GM23338 (cell line): Measurements from ENCODE around the gene RUNX1. TPM values are rescaled to one million over a fixed set of nuclear protein-coding genes. Genes with fewer than 3 reads are reported as not detected.

ENCODE experiments used
- ATAC-seq: fragments of 200-7000 bp; cut with Tn5 transposase; 3 replicates; pipeline ENCODE4 v1.9.1; 2020
- DNase-seq: peaks from one replicate; pipeline ENCODE4 v3.0.0-alpha.2; 2015; ENCODE audit warnings: low spot score
- H2AFZ ChIP-seq: fragments of 200-600 bp; sonication (generic); 2 replicates; pipeline ENCODE4 v1.8.0; 2016; ENCODE audit warnings: antibody characterized with exemption, mild to moderate bottlenecking, moderate library complexity
- H3F3A ChIP-seq: fragments of 200-600 bp; sonication (generic); replicated peaks from 2 replicates; pipeline ENCODE4 v1.8.0; 2017; ENCODE audit warnings: antibody characterized with exemption, mixed run types, low read depth
- H3K27ac ChIP-seq: fragments of 200-600 bp; sonication (generic); 2 replicates; pipeline ENCODE4 v1.6.1; 2016; ENCODE audit warnings: low read depth
- H3K27me3 ChIP-seq: fragments of 200-600 bp; sonication (generic); 2 replicates; pipeline ENCODE4 v1.8.0; 2016; ENCODE audit warnings: mild to moderate bottlenecking, mixed run types, moderate library complexity; ENCODE audit not compliant: insufficient read depth
- H3K36me3 ChIP-seq: fragments of 200-600 bp; sonication (generic); 2 replicates; pipeline ENCODE4 v1.8.0; 2016; ENCODE audit warnings: mild to moderate bottlenecking; ENCODE audit not compliant: insufficient read depth
- H3K4me1 ChIP-seq: fragments of 200-600 bp; sonication (generic); 2 replicates; pipeline ENCODE4 v1.8.0; 2016; ENCODE audit warnings: mild to moderate bottlenecking, moderate library complexity; ENCODE audit not compliant: insufficient read depth
- H3K4me2 ChIP-seq: fragments of 200-600 bp; sonication (generic); 2 replicates; pipeline ENCODE4 v1.7.1; 2017; ENCODE audit warnings: mixed run types
- H3K4me3 ChIP-seq: fragments of 200-600 bp; sonication (generic); 2 replicates; pipeline ENCODE4 v1.6.1; 2016; ENCODE audit warnings: mixed run types
- H3K79me2 ChIP-seq: fragments of 200-600 bp; sonication (generic); replicated peaks from 2 replicates; pipeline ENCODE4 v1.8.0; 2017; ENCODE audit warnings: mild to moderate bottlenecking; ENCODE audit not compliant: insufficient read depth
- H3K9me2 ChIP-seq: fragments of 200-600 bp; sonication (generic); 2 replicates; pipeline ENCODE4 v1.8.0; 2017; ENCODE audit not compliant: insufficient read depth
- H4K20me1 ChIP-seq: fragments of 200-600 bp; sonication (generic); replicated peaks from 2 replicates; pipeline ENCODE4 v1.8.0; 2017; ENCODE audit warnings: mild to moderate bottlenecking; ENCODE audit not compliant: insufficient read depth
- H3K27ac Mint-ChIP-seq: 2 replicates; pipeline ENCODE4 v1.8.0; 2020; ENCODE audit warnings: inconsistent platforms, mild to moderate bottlenecking, moderate library complexity, mixed read lengths
- H3K27me3 Mint-ChIP-seq: 3 replicates; pipeline ENCODE4 v1.8.0; 2022; ENCODE audit warnings: low read depth, mild to moderate bottlenecking, moderate library complexity, mixed read lengths, inconsistent platforms; ENCODE audit not compliant: insufficient read depth, poor library complexity
- H3K36me3 Mint-ChIP-seq: 3 replicates; pipeline ENCODE4 v1.8.0; 2021; ENCODE audit warnings: low read depth, mild to moderate bottlenecking, inconsistent platforms, moderate library complexity, mixed read lengths
- H3K4me1 Mint-ChIP-seq: 3 replicates; pipeline ENCODE4 v1.8.0; 2020; ENCODE audit warnings: mild to moderate bottlenecking, inconsistent platforms, mixed read lengths
- H3K4me3 Mint-ChIP-seq: 3 replicates; pipeline ENCODE4 v1.8.0; 2021; ENCODE audit warnings: moderate library complexity, mild to moderate bottlenecking, inconsistent platforms, mixed read lengths
- H3K9me3 Mint-ChIP-seq: 3 replicates; pipeline ENCODE4 v1.8.0; 2020; ENCODE audit warnings: moderate library complexity, mild to moderate bottlenecking, inconsistent platforms, mixed read lengths
- EZH2 ChIP-seq: fragments of 200-600 bp; sonication (generic); IDR thresholded peaks from one replicate; pipeline ENCODE4 v1.8.0; 2017; ENCODE audit warnings: antibody characterized with exemption, mild to moderate bottlenecking, low read depth; ENCODE audit not compliant: unreplicated experiment
- EZH2phosphoT487 ChIP-seq: fragments of 200-600 bp; sonication (generic); IDR thresholded peaks from one replicate; pipeline ENCODE4 v1.8.1; 2018; ENCODE audit warnings: antibody characterized with exemption; ENCODE audit not compliant: unreplicated experiment
- JUNB ChIP-seq: IDR thresholded peaks from one replicate; pipeline ENCODE4 v1.6.1; 2016; ENCODE audit warnings: antibody characterized with exemption; ENCODE audit not compliant: unreplicated experiment
- NANOG ChIP-seq: IDR thresholded peaks from 2 replicates; pipeline ENCODE4 v1.6.1; 2016; ENCODE audit warnings: antibody characterized with exemption, borderline replicate concordance
- STAT1 ChIP-seq: IDR thresholded peaks from one replicate; pipeline ENCODE4 v1.6.1; 2016; ENCODE audit warnings: antibody characterized with exemption; ENCODE audit not compliant: unreplicated experiment
- ZNF114 ChIP-seq: fragments of 250-450 bp; sonication (Bioruptor Pico); IDR thresholded peaks from 2 replicates; pipeline ENCODE4 v1.5.0; 2020; ENCODE audit warnings: mild to moderate bottlenecking, moderate library complexity
- ZNF331 ChIP-seq: fragments of 250-450 bp; sonication (Bioruptor Pico); IDR thresholded peaks from 2 replicates; pipeline ENCODE4 v1.5.0; 2020; ENCODE audit warnings: low read depth, mild to moderate bottlenecking, moderate library complexity
- polyA plus RNA-seq: library from polyadenylated mRNA; unstranded; fragments of >200 nt; fragmentation: Nextera tagmentation; extraction: Ambion mirVana; gene quantifications from 2 replicates; pipeline ENCODE4 v1.2.1, GENCODE V29; 2016
- total RNA-seq: library from RNA; depleted of rRNA; stranded (reverse); fragments of >200 nt; shearing (Covaris generic); gene quantifications from 2 replicates; pipeline ENCODE4 v1.2.3, GENCODE V29; 2014
- TF ChIP-seq, protein P1 (sequence below): fragments of 250-450 bp; sonication (Bioruptor Pico); IDR thresholded peaks from 2 replicates; pipeline ENCODE4 v1.5.0; 2020; ENCODE audit warnings: mild to moderate bottlenecking, moderate library complexity
- TF ChIP-seq, protein P2 (sequence below): IDR thresholded peaks from one replicate; pipeline ENCODE4 v1.6.1; 2018; ENCODE audit warnings: antibody characterized with exemption; ENCODE audit not compliant: unreplicated experiment
- TF ChIP-seq, protein P3 (sequence below): IDR thresholded peaks from 2 replicates; pipeline ENCODE4 v1.6.1; 2016; ENCODE audit warnings: antibody characterized with exemption

Gene RUNX1
- total and polyA plus RNA-seq, 2 experiments from 2014 or later, result 0.29 to 1.1 TPM

DNA sequence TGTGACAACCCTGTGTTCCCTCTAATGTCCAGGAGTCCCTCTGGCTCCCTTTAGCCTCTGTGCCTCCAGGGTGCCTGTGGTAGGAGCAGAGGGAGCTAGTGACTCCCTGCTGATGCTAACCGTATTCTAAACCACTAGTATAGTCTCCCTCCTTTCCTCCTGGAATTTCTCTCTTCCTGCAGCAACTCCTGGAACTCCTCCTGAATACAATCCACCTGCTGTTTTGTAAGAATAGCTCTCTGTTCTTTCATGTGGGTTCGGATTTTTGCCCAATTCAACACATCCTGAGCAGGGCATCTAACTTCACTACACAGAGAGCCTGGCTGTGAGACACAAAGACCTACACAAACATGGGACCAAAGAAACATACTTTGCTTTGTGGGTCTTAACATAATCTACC is 107.9 kb downstream of the RUNX1 start (continued):
- TF ChIP-seq, protein P1, sequence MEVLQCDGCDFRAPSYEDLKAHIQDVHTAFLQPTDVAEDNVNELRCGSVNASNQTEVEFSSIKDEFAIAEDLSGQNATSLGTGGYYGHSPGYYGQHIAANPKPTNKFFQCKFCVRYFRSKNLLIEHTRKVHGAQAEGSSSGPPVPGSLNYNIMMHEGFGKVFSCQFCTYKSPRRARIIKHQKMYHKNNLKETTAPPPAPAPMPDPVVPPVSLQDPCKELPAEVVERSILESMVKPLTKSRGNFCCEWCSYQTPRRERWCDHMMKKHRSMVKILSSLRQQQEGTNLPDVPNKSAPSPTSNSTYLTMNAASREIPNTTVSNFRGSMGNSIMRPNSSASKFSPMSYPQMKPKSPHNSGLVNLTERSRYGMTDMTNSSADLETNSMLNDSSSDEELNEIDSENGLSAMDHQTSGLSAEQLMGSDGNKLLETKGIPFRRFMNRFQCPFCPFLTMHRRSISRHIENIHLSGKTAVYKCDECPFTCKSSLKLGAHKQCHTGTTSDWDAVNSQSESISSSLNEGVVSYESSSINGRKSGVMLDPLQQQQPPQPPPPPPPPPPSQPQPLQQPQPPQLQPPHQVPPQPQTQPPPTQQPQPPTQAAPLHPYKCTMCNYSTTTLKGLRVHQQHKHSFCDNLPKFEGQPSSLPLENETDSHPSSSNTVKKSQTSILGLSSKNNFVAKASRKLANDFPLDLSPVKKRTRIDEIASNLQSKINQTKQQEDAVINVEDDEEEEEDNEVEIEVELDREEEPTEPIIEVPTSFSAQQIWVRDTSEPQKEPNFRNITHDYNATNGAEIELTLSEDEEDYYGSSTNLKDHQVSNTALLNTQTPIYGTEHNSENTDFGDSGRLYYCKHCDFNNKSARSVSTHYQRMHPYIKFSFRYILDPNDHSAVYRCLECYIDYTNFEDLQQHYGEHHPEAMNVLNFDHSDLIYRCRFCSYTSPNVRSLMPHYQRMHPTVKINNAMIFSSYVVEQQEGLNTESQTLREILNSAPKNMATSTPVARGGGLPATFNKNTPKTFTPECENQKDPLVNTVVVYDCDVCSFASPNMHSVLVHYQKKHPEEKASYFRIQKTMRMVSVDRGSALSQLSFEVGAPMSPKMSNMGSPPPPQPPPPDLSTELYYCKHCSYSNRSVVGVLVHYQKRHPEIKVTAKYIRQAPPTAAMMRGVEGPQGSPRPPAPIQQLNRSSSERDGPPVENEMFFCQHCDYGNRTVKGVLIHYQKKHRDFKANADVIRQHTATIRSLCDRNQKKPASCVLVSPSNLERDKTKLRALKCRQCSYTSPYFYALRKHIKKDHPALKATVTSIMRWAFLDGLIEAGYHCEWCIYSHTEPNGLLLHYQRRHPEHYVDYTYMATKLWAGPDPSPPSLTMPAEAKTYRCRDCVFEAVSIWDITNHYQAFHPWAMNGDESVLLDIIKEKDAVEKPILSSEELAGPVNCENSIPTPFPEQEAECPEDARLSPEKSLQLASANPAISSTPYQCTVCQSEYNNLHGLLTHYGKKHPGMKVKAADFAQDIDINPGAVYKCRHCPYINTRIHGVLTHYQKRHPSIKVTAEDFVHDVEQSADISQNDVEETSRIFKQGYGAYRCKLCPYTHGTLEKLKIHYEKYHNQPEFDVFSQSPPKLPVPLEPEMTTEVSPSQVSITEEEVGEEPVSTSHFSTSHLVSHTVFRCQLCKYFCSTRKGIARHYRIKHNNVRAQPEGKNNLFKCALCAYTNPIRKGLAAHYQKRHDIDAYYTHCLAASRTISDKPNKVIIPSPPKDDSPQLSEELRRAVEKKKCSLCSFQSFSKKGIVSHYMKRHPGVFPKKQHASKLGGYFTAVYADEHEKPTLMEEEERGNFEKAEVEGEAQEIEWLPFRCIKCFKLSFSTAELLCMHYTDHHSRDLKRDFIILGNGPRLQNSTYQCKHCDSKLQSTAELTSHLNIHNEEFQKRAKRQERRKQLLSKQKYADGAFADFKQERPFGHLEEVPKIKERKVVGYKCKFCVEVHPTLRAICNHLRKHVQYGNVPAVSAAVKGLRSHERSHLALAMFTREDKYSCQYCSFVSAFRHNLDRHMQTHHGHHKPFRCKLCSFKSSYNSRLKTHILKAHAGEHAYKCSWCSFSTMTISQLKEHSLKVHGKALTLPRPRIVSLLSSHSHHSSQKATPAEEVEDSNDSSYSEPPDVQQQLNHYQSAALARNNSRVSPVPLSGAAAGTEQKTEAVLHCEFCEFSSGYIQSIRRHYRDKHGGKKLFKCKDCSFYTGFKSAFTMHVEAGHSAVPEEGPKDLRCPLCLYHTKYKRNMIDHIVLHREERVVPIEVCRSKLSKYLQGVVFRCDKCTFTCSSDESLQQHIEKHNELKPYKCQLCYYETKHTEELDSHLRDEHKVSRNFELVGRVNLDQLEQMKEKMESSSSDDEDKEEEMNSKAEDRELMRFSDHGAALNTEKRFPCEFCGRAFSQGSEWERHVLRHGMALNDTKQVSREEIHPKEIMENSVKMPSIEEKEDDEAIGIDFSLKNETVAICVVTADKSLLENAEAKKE (CRISPR knock-in tag), result no peak

DNA sequence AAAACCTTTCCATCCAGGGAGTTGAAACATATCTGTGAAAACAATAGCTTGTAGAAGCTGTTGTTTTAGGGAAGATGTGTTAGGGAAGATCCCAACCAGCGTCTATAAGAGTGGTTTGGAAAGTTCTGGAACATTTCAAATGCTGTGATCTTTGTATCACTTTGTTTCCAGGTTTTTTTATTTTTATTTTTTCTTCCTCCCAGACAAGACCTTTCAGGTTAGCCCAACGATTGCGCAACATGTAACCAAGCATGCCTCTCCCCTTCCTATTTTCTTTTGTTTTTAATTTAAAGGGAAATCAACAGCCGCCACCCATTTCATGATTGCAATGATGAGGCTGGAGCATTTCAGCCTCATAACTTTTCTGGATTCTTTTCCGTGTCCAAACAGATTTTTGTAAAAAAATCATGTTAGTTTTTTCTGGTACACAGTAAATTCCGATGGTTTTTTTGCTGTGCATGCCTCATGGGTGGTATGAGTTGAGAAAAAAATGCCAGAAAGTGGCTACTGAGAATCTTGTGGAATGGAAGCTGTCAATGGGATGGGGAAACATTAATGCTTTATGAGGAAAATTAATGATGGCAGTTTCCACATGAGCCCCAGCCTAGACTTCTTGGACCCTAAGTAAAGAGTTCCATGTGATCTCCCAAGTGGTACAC is 109.3 kb downstream of the RUNX1 start:
- H3K36me3 ChIP-seq, result no peaks in the 10 kb centered on the region
- no peaks in the 10 kb centered on the region for H3K27me3 ChIP-seq
- H3F3A ChIP-seq, result no peaks in the 10 kb centered on the region
- TF ChIP-seq, protein P2, sequence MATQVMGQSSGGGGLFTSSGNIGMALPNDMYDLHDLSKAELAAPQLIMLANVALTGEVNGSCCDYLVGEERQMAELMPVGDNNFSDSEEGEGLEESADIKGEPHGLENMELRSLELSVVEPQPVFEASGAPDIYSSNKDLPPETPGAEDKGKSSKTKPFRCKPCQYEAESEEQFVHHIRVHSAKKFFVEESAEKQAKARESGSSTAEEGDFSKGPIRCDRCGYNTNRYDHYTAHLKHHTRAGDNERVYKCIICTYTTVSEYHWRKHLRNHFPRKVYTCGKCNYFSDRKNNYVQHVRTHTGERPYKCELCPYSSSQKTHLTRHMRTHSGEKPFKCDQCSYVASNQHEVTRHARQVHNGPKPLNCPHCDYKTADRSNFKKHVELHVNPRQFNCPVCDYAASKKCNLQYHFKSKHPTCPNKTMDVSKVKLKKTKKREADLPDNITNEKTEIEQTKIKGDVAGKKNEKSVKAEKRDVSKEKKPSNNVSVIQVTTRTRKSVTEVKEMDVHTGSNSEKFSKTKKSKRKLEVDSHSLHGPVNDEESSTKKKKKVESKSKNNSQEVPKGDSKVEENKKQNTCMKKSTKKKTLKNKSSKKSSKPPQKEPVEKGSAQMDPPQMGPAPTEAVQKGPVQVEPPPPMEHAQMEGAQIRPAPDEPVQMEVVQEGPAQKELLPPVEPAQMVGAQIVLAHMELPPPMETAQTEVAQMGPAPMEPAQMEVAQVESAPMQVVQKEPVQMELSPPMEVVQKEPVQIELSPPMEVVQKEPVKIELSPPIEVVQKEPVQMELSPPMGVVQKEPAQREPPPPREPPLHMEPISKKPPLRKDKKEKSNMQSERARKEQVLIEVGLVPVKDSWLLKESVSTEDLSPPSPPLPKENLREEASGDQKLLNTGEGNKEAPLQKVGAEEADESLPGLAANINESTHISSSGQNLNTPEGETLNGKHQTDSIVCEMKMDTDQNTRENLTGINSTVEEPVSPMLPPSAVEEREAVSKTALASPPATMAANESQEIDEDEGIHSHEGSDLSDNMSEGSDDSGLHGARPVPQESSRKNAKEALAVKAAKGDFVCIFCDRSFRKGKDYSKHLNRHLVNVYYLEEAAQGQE, result no peak
- TF ChIP-seq ZNF331 (CRISPR knock-in tag) (no peak), EZH2phosphoT487 (no peak), JUNB (no peak), STAT1 (no peak), ZNF114 (CRISPR knock-in tag) (no peak), EZH2 (no peak), NANOG (no peak)
- TF ChIP-seq, protein P3, sequence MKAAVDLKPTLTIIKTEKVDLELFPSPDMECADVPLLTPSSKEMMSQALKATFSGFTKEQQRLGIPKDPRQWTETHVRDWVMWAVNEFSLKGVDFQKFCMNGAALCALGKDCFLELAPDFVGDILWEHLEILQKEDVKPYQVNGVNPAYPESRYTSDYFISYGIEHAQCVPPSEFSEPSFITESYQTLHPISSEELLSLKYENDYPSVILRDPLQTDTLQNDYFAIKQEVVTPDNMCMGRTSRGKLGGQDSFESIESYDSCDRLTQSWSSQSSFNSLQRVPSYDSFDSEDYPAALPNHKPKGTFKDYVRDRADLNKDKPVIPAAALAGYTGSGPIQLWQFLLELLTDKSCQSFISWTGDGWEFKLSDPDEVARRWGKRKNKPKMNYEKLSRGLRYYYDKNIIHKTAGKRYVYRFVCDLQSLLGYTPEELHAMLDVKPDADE, result no peak
- no peak overlapping the region for H2AFZ ChIP-seq
- H3K27ac ChIP-seq, result no peak overlapping the region
- H3K79me2 ChIP-seq, result no peaks in the 10 kb centered on the region
- no peak overlapping the region for H3K4me2 ChIP-seq
- ATAC-seq, result no peak
- no peaks in the 10 kb centered on the region for H3K9me3 Mint-ChIP-seq
- H3K4me3 Mint-ChIP-seq, result no peak overlapping the region
- no peak for DNase-seq
- no peaks in the 10 kb centered on the region for H3K27me3 Mint-ChIP-seq
- no peaks in the 10 kb centered on the region for H3K36me3 Mint-ChIP-seq
- no peaks in the 10 kb centered on the region for H4K20me1 ChIP-seq
- H3K9me2 ChIP-seq, result no peaks in the 10 kb centered on the region
- no peak overlapping the region for H3K27ac Mint-ChIP-seq
- no peaks in the 10 kb centered on the region for H3K4me1 ChIP-seq
- H3K4me3 ChIP-seq, result no peak overlapping the region
- peaks cover 5% of the 10 kb centered on the region; the same call in 2 of the 3 replicates for H3K4me1 Mint-ChIP-seq
